GM23338 (cell line): ENCODE data around the gene TCL1A. TPM values are rescaled to one million over a fixed set of nuclear protein-coding genes. Genes with fewer than 3 reads are reported as not detected.
A peak's percentile ranks its signal among the peaks of the same experiment; 100 is the strongest.
"Not testable (repeated sequence)": the region's sequence is repeated elsewhere in the genome, so short reads cannot be mapped to it uniquely, and the experiment has no call there.

Experiments used
- ATAC-seq: fragments of 200-7000 bp; cut with Tn5 transposase; 3 replicates; pipeline ENCODE4 v1.9.1; 2020
- DNase-seq: peaks from one replicate; pipeline ENCODE4 v3.0.0-alpha.2; 2015; ENCODE audit warnings: low spot score
- H2AFZ ChIP-seq: fragments of 200-600 bp; sonication (generic); 2 replicates; pipeline ENCODE4 v1.8.0; 2016; ENCODE audit warnings: antibody characterized with exemption, mild to moderate bottlenecking, moderate library complexity
- H3F3A ChIP-seq: fragments of 200-600 bp; sonication (generic); replicated peaks from 2 replicates; pipeline ENCODE4 v1.8.0; 2017; ENCODE audit warnings: antibody characterized with exemption, mixed run types, low read depth
- H3K27ac ChIP-seq: fragments of 200-600 bp; sonication (generic); 2 replicates; pipeline ENCODE4 v1.6.1; 2016; ENCODE audit warnings: low read depth
- H3K27me3 ChIP-seq: fragments of 200-600 bp; sonication (generic); 2 replicates; pipeline ENCODE4 v1.8.0; 2016; ENCODE audit warnings: mild to moderate bottlenecking, mixed run types, moderate library complexity; ENCODE audit not compliant: insufficient read depth
- H3K36me3 ChIP-seq: fragments of 200-600 bp; sonication (generic); 2 replicates; pipeline ENCODE4 v1.8.0; 2016; ENCODE audit warnings: mild to moderate bottlenecking; ENCODE audit not compliant: insufficient read depth
- H3K4me1 ChIP-seq: fragments of 200-600 bp; sonication (generic); 2 replicates; pipeline ENCODE4 v1.8.0; 2016; ENCODE audit warnings: mild to moderate bottlenecking, moderate library complexity; ENCODE audit not compliant: insufficient read depth
- H3K4me2 ChIP-seq: fragments of 200-600 bp; sonication (generic); 2 replicates; pipeline ENCODE4 v1.7.1; 2017; ENCODE audit warnings: mixed run types
- H3K4me3 ChIP-seq: fragments of 200-600 bp; sonication (generic); 2 replicates; pipeline ENCODE4 v1.6.1; 2016; ENCODE audit warnings: mixed run types
- H3K79me2 ChIP-seq: fragments of 200-600 bp; sonication (generic); replicated peaks from 2 replicates; pipeline ENCODE4 v1.8.0; 2017; ENCODE audit warnings: mild to moderate bottlenecking; ENCODE audit not compliant: insufficient read depth
- H3K9me2 ChIP-seq: fragments of 200-600 bp; sonication (generic); 2 replicates; pipeline ENCODE4 v1.8.0; 2017; ENCODE audit not compliant: insufficient read depth
- H4K20me1 ChIP-seq: fragments of 200-600 bp; sonication (generic); replicated peaks from 2 replicates; pipeline ENCODE4 v1.8.0; 2017; ENCODE audit warnings: mild to moderate bottlenecking; ENCODE audit not compliant: insufficient read depth
- H3K27ac Mint-ChIP-seq: 2 replicates; pipeline ENCODE4 v1.8.0; 2020; ENCODE audit warnings: inconsistent platforms, mild to moderate bottlenecking, moderate library complexity, mixed read lengths
- H3K27me3 Mint-ChIP-seq: 3 replicates; pipeline ENCODE4 v1.8.0; 2022; ENCODE audit warnings: low read depth, mild to moderate bottlenecking, moderate library complexity, mixed read lengths, inconsistent platforms; ENCODE audit not compliant: insufficient read depth, poor library complexity
- H3K36me3 Mint-ChIP-seq: 3 replicates; pipeline ENCODE4 v1.8.0; 2021; ENCODE audit warnings: low read depth, mild to moderate bottlenecking, inconsistent platforms, moderate library complexity, mixed read lengths
- H3K4me1 Mint-ChIP-seq: 3 replicates; pipeline ENCODE4 v1.8.0; 2020; ENCODE audit warnings: mild to moderate bottlenecking, inconsistent platforms, mixed read lengths
- H3K4me3 Mint-ChIP-seq: 3 replicates; pipeline ENCODE4 v1.8.0; 2021; ENCODE audit warnings: moderate library complexity, mild to moderate bottlenecking, inconsistent platforms, mixed read lengths
- H3K9me3 Mint-ChIP-seq: 3 replicates; pipeline ENCODE4 v1.8.0; 2020; ENCODE audit warnings: moderate library complexity, mild to moderate bottlenecking, inconsistent platforms, mixed read lengths
- CTCF ChIP-seq, 2 experiments: fragments of 200-600 bp in 1 of 2; sonication (generic) in 1 of 2; conservative IDR thresholded peaks; 2 replicates each; pipeline versions ENCODE4 v1.5.1 to v1.6.1; 2016 to 2017; ENCODE audit warnings: antibody characterized with exemption in 2 of 2, low read depth in 2 of 2, mild to moderate bottlenecking in 2 of 2, moderate library complexity in 1 of 2
- ETS1 ChIP-seq: IDR thresholded peaks from 2 replicates; pipeline ENCODE4 v1.6.1; 2016; ENCODE audit warnings: antibody characterized with exemption
- NANOG ChIP-seq: IDR thresholded peaks from 2 replicates; pipeline ENCODE4 v1.6.1; 2016; ENCODE audit warnings: antibody characterized with exemption, borderline replicate concordance
- POLR2AphosphoS5 ChIP-seq: IDR thresholded peaks from 2 replicates; pipeline ENCODE4 v1.6.1; 2016; ENCODE audit warnings: antibody characterized with exemption, low read depth
- REST ChIP-seq: IDR thresholded peaks from one replicate; pipeline ENCODE4 v1.6.1; 2018; ENCODE audit warnings: antibody characterized with exemption; ENCODE audit not compliant: unreplicated experiment
- ZNF331 ChIP-seq: fragments of 250-450 bp; sonication (Bioruptor Pico); IDR thresholded peaks from 2 replicates; pipeline ENCODE4 v1.5.0; 2020; ENCODE audit warnings: low read depth, mild to moderate bottlenecking, moderate library complexity
- ZNF462 ChIP-seq: fragments of 250-450 bp; sonication (Bioruptor Pico); IDR thresholded peaks from 2 replicates; pipeline ENCODE4 v1.5.0; 2020; ENCODE audit warnings: mild to moderate bottlenecking, moderate library complexity
- polyA plus RNA-seq: library from polyadenylated mRNA; unstranded; fragments of >200 nt; fragmentation: Nextera tagmentation; extraction: Ambion mirVana; gene quantifications from 2 replicates; pipeline ENCODE4 v1.2.1, GENCODE V29; 2016
- total RNA-seq: library from RNA; depleted of rRNA; stranded (reverse); fragments of >200 nt; shearing (Covaris generic); gene quantifications from 2 replicates; pipeline ENCODE4 v1.2.3, GENCODE V29; 2014

The TCL1A gene
- total and polyA plus RNA-seq, 2 experiments from 2014 or later, result 3.6 to 5.3 TPM

- H3K4me3 Mint-ChIP-seq, H3K4me2 ChIP-seq, H3K27ac Mint-ChIP-seq, H3F3A ChIP-seq, H3K9me3 Mint-ChIP-seq, H3K36me3 ChIP-seq, H3K27me3 ChIP-seq, H3K36me3 Mint-ChIP-seq, H3K4me3 ChIP-seq, H3K79me2 ChIP-seq, H3K9me2 ChIP-seq, H3K27me3 Mint-ChIP-seq, H3K27ac ChIP-seq, H4K20me1 ChIP-seq, H2AFZ ChIP-seq: not testable (repeated sequence)
- DNase-seq, result peak; percentile 46
- ATAC-seq, result peak; percentile 30
- TF ChIP-seq CTCF (conservative IDR thresholded peaks at IDR 0.05; ENCODE audit: low read depth in 2 of 2), result peak; percentile 33 to 52
- H3K4me1 ChIP-seq, result peaks cover 19% of the 10 kb centered on the region
- peaks cover 29% of the 10 kb centered on the region for H3K4me1 Mint-ChIP-seq
These were observed 48.4 kb downstream of the TCL1A start for GRCh38 chr14:95665530-95665929.

- Mint-ChIP-seq H3K27ac (no peak overlapping the region), H3K4me1 (peaks cover 30% of the 10 kb centered on the region), H3K36me3 (no peaks in the 10 kb centered on the region), H3K9me3 (no peaks in the 10 kb centered on the region), H3K27me3 (no peaks in the 10 kb centered on the region), H3K4me3 (no peak overlapping the region)
- ATAC-seq (no peak), DNase-seq (no peak)
- no peaks in the 10 kb centered on the region for H4K20me1 ChIP-seq
- H3F3A ChIP-seq, result no peaks in the 10 kb centered on the region
- H3K4me2 ChIP-seq, result no peak overlapping the region
- peaks cover 19% of the 10 kb centered on the region for H3K4me1 ChIP-seq
- H3K4me3 ChIP-seq, result no peak overlapping the region
- H3K36me3 ChIP-seq, result no peaks in the 10 kb centered on the region
- H3K79me2 ChIP-seq, result no peaks in the 10 kb centered on the region
- no peak overlapping the region for H2AFZ ChIP-seq
- H3K9me2 ChIP-seq, result no peaks in the 10 kb centered on the region
- 0 out of 2 replicates have a peak, but pooled peaks cover 7% of the 10 kb centered on the region for H3K27me3 ChIP-seq
- H3K27ac ChIP-seq, result no peak overlapping the region
- no peak for TF ChIP-seq ZNF462
- TF ChIP-seq POLR2AphosphoS5, result no peak
- TF ChIP-seq ZNF331 (CRISPR knock-in tag), result no peak
- TF ChIP-seq NANOG, result no peak
- no peak for TF ChIP-seq REST
- TF ChIP-seq ETS1, result no peak
These were observed 49.4 kb downstream of the TCL1A start for GRCh38 chr14:95664546-95664945.
